Measurements from ENCODE around the gene CCDC73. TPM values are rescaled to one million over a fixed set of nuclear protein-coding genes. Genes with fewer than 3 reads are reported as not detected.

Gene CCDC73
- total and polyA plus RNA-seq, 3 experiments from 2014 or later, result not detected

DNA sequence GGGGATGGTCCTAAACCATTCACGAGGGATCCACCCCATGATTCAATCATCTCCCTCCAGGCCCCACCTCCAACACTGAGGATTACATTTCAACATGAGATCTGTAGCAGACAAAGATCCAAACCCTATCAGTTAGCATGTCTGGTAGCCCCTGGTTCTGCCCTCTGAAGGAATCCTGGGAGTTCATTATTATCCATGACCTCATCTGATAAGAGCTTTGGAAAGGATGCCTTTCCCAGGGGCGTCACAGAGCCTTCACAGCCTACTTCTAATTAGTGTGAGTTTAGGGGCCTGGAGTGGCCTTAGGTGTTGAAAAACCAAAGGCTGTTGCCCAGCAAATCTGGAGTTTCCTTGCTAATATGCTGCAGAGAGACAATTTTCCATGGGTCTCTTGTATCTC, 219.4 kb downstream of the CCDC73 start:
- H3K4me3 ChIP-seq (ENCODE audit: low read length), result no peak overlapping the region
- Mint-ChIP-seq H3K4me3 (no peak overlapping the region), H3K36me3 (peaks cover 0 to 5% (median 0%) of the 10 kb centered on the region in 3 donors), H3K4me1 (no peaks in the 10 kb centered on the region), H3K27ac (no peak overlapping the region), H3K9me3 (no peaks in the 10 kb centered on the region), H3K27me3 (peaks cover 16 to 26% of the 10 kb centered on the region in 2 donors)
- no peaks in the 10 kb centered on the region for H3K4me1 ChIP-seq (ENCODE audit: insufficient read depth, low read length)
- no peak for DNase-seq
- CTCF ChIA-PET, result no interaction called here
- no peaks in the 10 kb centered on the region for H3K36me3 ChIP-seq (ENCODE audit: insufficient read depth, low read length)
- H3K9me3 ChIP-seq (ENCODE audit: low read length), result no peaks in the 10 kb centered on the region
- POLR2A ChIA-PET, result no interaction called here
- H3K27ac ChIP-seq (ENCODE audit: low read depth, low read length), result no peak overlapping the region
- no peaks in the 10 kb centered on the region for H3K27me3 ChIP-seq (ENCODE audit: insufficient read depth, low read length, poor library complexity, severe bottlenecking)

- Mint-ChIP-seq H3K27me3 (peaks cover 16 to 26% of the 10 kb centered on the region in 2 donors), H3K4me1 (no peaks in the 10 kb centered on the region), H3K27ac (no peak overlapping the region), H3K4me3 (no peak overlapping the region), H3K36me3 (peaks cover 0 to 5% (median 0%) of the 10 kb centered on the region in 3 donors), H3K9me3 (no peaks in the 10 kb centered on the region)
- no peak overlapping the region for H3K27ac ChIP-seq (ENCODE audit: low read depth, low read length)
- H3K4me3 ChIP-seq (ENCODE audit: low read length), result no peak overlapping the region
- ChIA-PET CTCF (no interaction called here), POLR2A (no interaction called here)
- H3K4me1 ChIP-seq (ENCODE audit: insufficient read depth, low read length), result no peaks in the 10 kb centered on the region
- no peaks in the 10 kb centered on the region for H3K36me3 ChIP-seq (ENCODE audit: insufficient read depth, low read length)
- no peaks in the 10 kb centered on the region for H3K9me3 ChIP-seq (ENCODE audit: low read length)
- no peaks in the 10 kb centered on the region for H3K27me3 ChIP-seq (ENCODE audit: insufficient read depth, low read length, poor library complexity, severe bottlenecking)
- DNase-seq, result no peak
These were observed 220.0 kb downstream of the CCDC73 start for GRCh38 chr11:32574421-32574820.

- H3K36me3 ChIP-seq (ENCODE audit: insufficient read depth, low read length), result no peaks in the 10 kb centered on the region
- H3K27ac ChIP-seq (ENCODE audit: low read depth, low read length), result no peak overlapping the region
- no peak overlapping the region for H3K4me3 ChIP-seq (ENCODE audit: low read length)
- H3K36me3 Mint-ChIP-seq, result peaks cover 0 to 5% (median 0%) of the 10 kb centered on the region in 3 donors
- POLR2A ChIA-PET, result no interaction called here
- no peak overlapping the region for H3K27ac Mint-ChIP-seq
- H3K9me3 Mint-ChIP-seq, result no peaks in the 10 kb centered on the region
- H3K27me3 ChIP-seq (ENCODE audit: insufficient read depth, low read length, poor library complexity, severe bottlenecking), result no peaks in the 10 kb centered on the region
- DNase-seq, result no peak
- H3K9me3 ChIP-seq (ENCODE audit: low read length), result no peaks in the 10 kb centered on the region
- H3K27me3 Mint-ChIP-seq, result peaks cover 17 to 29% of the 10 kb centered on the region in 2 donors
- H3K4me1 ChIP-seq (ENCODE audit: insufficient read depth, low read length), result no peaks in the 10 kb centered on the region
- no peak overlapping the region for H3K4me3 Mint-ChIP-seq
- no peaks in the 10 kb centered on the region for H3K4me1 Mint-ChIP-seq
- CTCF ChIA-PET, result interaction anchor here (0.9 kb wide), 1 partner anchor 10 kb away, joined by 3 read pairs; the partner anchor contains the start of gene EIF3M
These were observed 221.2 kb downstream of the CCDC73 start for GRCh38 chr11:32573228-32573627.

DNA sequence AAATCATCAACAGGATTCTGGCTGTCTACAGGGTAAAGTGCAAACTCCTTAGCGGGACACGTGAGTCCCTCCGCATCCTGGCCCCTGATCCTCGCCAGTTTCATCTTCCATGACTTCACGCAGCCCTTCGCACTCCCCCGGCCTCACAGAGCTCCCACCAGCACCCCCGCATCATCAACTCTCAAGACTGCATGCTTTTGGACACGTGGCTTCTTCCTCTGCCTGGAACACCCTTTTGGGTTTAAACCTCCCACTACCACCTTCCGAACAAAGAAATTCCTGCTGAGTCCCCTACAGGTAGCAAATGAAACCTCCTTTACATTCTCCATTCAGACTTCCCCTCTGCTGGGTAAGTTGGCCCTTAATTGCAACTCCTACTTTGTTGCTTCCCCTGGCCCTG, 223.4 kb downstream of the CCDC73 start:
- ChIA-PET CTCF (no interaction called here), POLR2A (no interaction called here)
- DNase-seq, result no peak
- Mint-ChIP-seq H3K36me3 (peaks cover 0 to 5% (median 0%) of the 10 kb centered on the region in 3 donors), H3K4me3 (no peak overlapping the region), H3K27ac (no peak overlapping the region), H3K27me3 (peaks cover 19 to 28% of the 10 kb centered on the region in 2 donors), H3K4me1 (peaks cover 2 to 13% (median 12%) of the 10 kb centered on the region in 3 donors), H3K9me3 (no peaks in the 10 kb centered on the region)
- Histone ChIP-seq H3K36me3 (ENCODE audit: insufficient read depth, low read length) (no peaks in the 10 kb centered on the region), H3K4me3 (ENCODE audit: low read length) (no peak overlapping the region), H3K27ac (ENCODE audit: low read depth, low read length) (no peak overlapping the region), H3K4me1 (ENCODE audit: insufficient read depth, low read length) (no peaks in the 10 kb centered on the region), H3K27me3 (ENCODE audit: insufficient read depth, low read length, poor library complexity, severe bottlenecking) (no peaks in the 10 kb centered on the region), H3K9me3 (ENCODE audit: low read length) (no peaks in the 10 kb centered on the region)

GRCh38 chr11:32569313-32569881, 225.1 kb downstream of the CCDC73 start:
- Mint-ChIP-seq H3K9me3 (no peaks in the 10 kb centered on the region), H3K27me3 (peaks cover 19 to 24% of the 10 kb centered on the region in 2 donors), H3K36me3 (peaks cover 0 to 5% (median 0%) of the 10 kb centered on the region in 3 donors), H3K4me1 (peaks cover 2 to 13% (median 12%) of the 10 kb centered on the region in 3 donors), H3K4me3 (no peak overlapping the region), H3K27ac (no peak overlapping the region)
- CTCF ChIA-PET, result no interaction called here
- Histone ChIP-seq H3K27me3 (ENCODE audit: insufficient read depth, low read length, poor library complexity, severe bottlenecking) (no peaks in the 10 kb centered on the region), H3K4me1 (ENCODE audit: insufficient read depth, low read length) (no peaks in the 10 kb centered on the region), H3K27ac (ENCODE audit: low read depth, low read length) (no peak overlapping the region), H3K4me3 (ENCODE audit: low read length) (no peak overlapping the region), H3K36me3 (ENCODE audit: insufficient read depth, low read length) (no peaks in the 10 kb centered on the region), H3K9me3 (ENCODE audit: low read length) (no peaks in the 10 kb centered on the region)
- POLR2A ChIA-PET, result no interaction called here
- no peak for DNase-seq

DNA sequence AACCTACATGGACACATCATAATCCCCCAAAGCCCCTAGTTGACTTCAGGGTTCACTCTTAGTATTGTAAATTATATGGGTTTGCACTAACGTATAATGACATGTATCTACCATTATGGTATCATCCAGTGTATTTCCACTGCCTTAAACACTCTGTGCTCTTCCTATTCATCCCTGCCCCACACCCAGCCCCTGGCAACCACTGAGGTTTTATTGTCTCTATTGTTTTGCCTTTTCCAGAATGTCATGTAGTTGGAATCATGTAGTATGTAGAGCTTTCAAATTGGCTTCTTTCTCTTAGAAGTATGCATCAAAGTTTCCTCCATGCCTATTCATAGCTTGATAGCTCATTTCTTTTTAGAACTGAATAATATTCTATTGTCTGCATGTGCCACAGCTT, 227.3 kb downstream of the CCDC73 start:
- peak overlapping the region in 2 of 7 donors; percentile 6 to 7 for H3K4me3 Mint-ChIP-seq
- peak overlapping the region in 1 of 8 donors; percentile 8 for H3K27ac Mint-ChIP-seq
- no peak overlapping the region for H3K4me3 ChIP-seq (ENCODE audit: low read length)
- H3K27ac ChIP-seq (ENCODE audit: low read depth, low read length), result no peak overlapping the region
- no peaks in the 10 kb centered on the region for H3K9me3 Mint-ChIP-seq
- H3K27me3 ChIP-seq (ENCODE audit: insufficient read depth, low read length, poor library complexity, severe bottlenecking), result no peaks in the 10 kb centered on the region
- H3K4me1 Mint-ChIP-seq, result peaks cover 2 to 13% (median 12%) of the 10 kb centered on the region in 3 donors
- H3K27me3 Mint-ChIP-seq, result peaks cover 13 to 22% of the 10 kb centered on the region in 2 donors
- H3K4me1 ChIP-seq (ENCODE audit: insufficient read depth, low read length), result no peaks in the 10 kb centered on the region
- no peaks in the 10 kb centered on the region for H3K36me3 ChIP-seq (ENCODE audit: insufficient read depth, low read length)
- CTCF ChIA-PET, result no interaction called here
- H3K36me3 Mint-ChIP-seq, result no peaks in the 10 kb centered on the region
- DNase-seq, result no peak
- POLR2A ChIA-PET, result no interaction called here
- H3K9me3 ChIP-seq (ENCODE audit: low read length), result no peaks in the 10 kb centered on the region

DNA sequence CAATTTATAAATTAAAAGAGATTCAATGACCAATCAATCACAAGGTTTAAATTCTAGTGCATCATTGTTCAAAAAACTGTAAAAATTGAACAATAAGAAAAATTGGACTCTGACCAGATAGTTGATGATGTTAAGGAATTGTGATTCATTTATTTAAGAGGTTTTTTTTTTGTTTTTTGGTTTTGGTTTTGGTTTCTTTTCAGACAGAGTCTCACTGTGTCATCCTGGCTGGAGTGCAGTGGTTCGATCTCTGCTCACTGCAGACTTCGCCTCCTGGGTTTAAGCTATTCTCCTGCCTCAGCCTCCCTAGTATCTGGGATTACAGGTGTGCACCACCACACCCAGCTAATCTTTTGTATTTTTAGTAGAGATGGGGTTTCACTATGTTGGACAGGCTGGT, 227.9 kb downstream of the CCDC73 start:
- no peak for DNase-seq
- H3K4me3 ChIP-seq (ENCODE audit: low read length), result no peak overlapping the region
- CTCF ChIA-PET, result no interaction called here
- no peaks in the 10 kb centered on the region for H3K9me3 ChIP-seq (ENCODE audit: low read length)
- Mint-ChIP-seq H3K9me3 (no peaks in the 10 kb centered on the region), H3K27ac (peak overlapping the region in 2 of 8 donors; percentile 2 to 56), H3K27me3 (peaks cover 11 to 19% of the 10 kb centered on the region in 2 donors), H3K36me3 (no peaks in the 10 kb centered on the region), H3K4me3 (peak overlapping the region in 5 of 7 donors; percentile 5 to 51 (median 27)), H3K4me1 (peaks cover 2 to 13% (median 12%) of the 10 kb centered on the region in 3 donors)
- POLR2A ChIA-PET, result no interaction called here
- H3K36me3 ChIP-seq (ENCODE audit: insufficient read depth, low read length), result no peaks in the 10 kb centered on the region
- no peak overlapping the region for H3K27ac ChIP-seq (ENCODE audit: low read depth, low read length)
- no peaks in the 10 kb centered on the region for H3K27me3 ChIP-seq (ENCODE audit: insufficient read depth, low read length, poor library complexity, severe bottlenecking)
- no peaks in the 10 kb centered on the region for H3K4me1 ChIP-seq (ENCODE audit: insufficient read depth, low read length)

DNA sequence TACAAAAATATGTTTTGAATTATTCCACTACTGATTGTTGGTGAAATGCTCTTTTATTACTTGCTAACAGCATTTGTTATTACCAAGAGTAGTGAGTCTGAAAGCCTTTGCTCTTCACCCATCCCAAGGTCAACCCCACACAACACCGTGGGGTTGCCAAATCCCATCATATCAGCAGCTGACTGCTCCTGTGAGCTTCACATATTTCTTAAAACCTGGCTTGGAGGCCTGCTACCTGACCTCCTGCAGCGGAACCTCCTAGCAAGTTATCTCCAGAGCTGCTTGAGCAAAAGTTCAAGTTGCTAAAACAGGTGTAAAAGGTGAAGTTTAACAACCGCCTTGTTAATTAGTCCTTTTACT, 230.9 kb downstream of the CCDC73 start:
- no peaks in the 10 kb centered on the region for H3K9me3 Mint-ChIP-seq
- peaks cover 3 to 6% of the 10 kb centered on the region in 2 donors for H3K27me3 Mint-ChIP-seq
- Histone ChIP-seq H3K36me3 (ENCODE audit: insufficient read depth, low read length) (no peaks in the 10 kb centered on the region), H3K4me1 (ENCODE audit: insufficient read depth, low read length) (no peaks in the 10 kb centered on the region), H3K27ac (ENCODE audit: low read depth, low read length) (no peak overlapping the region), H3K4me3 (ENCODE audit: low read length) (no peak overlapping the region), H3K9me3 (ENCODE audit: low read length) (no peaks in the 10 kb centered on the region), H3K27me3 (ENCODE audit: insufficient read depth, low read length, poor library complexity, severe bottlenecking) (no peaks in the 10 kb centered on the region)
- CTCF ChIA-PET, result no interaction called here
- H3K36me3 Mint-ChIP-seq, result no peaks in the 10 kb centered on the region
- H3K27ac Mint-ChIP-seq, result no peak overlapping the region
- DNase-seq, result no peak
- POLR2A ChIA-PET, result no interaction called here
- no peak overlapping the region for H3K4me3 Mint-ChIP-seq
- H3K4me1 Mint-ChIP-seq, result peaks cover 2 to 13% (median 12%) of the 10 kb centered on the region in 3 donors

Data from CD8-positive, alpha-beta memory T cell (primary cell).